Endothelial cell of umbilical vein (primary cell): ENCODE results near the gene FAM168A.

Experiments used
- EZH2 ChIP-seq: IDR thresholded peaks from 2 replicates; pipeline ENCODE4 v1.6.1; 2012; ENCODE audit warnings: borderline replicate concordance, low read depth, mild to moderate bottlenecking, moderate library complexity, low read length, inconsistent platforms; ENCODE audit not compliant: severe bottlenecking
- FOS ChIP-seq: IDR thresholded peaks from 2 replicates; pipeline ENCODE4 v1.6.1; 2011; ENCODE audit warnings: mild to moderate bottlenecking, low read length, moderate library complexity, borderline replicate concordance; ENCODE audit not compliant: insufficient read depth
- MYC ChIP-seq: IDR thresholded peaks from one replicate; pipeline ENCODE4 v1.6.1; 2011; ENCODE audit warnings: mild to moderate bottlenecking, low read depth, low read length
- POLR2A ChIP-seq: IDR thresholded peaks from 2 replicates; pipeline ENCODE4 v1.6.1; 2012; ENCODE audit warnings: low read depth, mild to moderate bottlenecking, control low read depth, low read length
- POLR2AphosphoS5 ChIP-seq: IDR thresholded peaks from 2 replicates; pipeline ENCODE4 v1.6.1; 2012; ENCODE audit warnings: low read depth, mild to moderate bottlenecking, control low read depth, low read length, moderate library complexity; ENCODE audit not compliant: insufficient read depth
- TF ChIP-seq, protein P1 (sequence below), 2 donors: IDR thresholded peaks; 1 replicate in 1 of 2; 2 replicates in 1 of 2; pipeline ENCODE4 v1.5.1; 2011; ENCODE audit warnings: low read length in 2 of 2, mild to moderate bottlenecking in 2 of 2, moderate library complexity in 2 of 2, control low read depth in 1 of 2, inconsistent platforms in 1 of 2, low read depth in 1 of 2; ENCODE audit not compliant: insufficient read depth in 1 of 2; ENCODE audit errors: extremely low read depth in 1 of 2
- TF ChIP-seq, protein P2 (sequence below): IDR thresholded peaks from 2 replicates; pipeline ENCODE4 v1.6.1; 2011; ENCODE audit not compliant: insufficient read depth, insufficient read length

DNA sequence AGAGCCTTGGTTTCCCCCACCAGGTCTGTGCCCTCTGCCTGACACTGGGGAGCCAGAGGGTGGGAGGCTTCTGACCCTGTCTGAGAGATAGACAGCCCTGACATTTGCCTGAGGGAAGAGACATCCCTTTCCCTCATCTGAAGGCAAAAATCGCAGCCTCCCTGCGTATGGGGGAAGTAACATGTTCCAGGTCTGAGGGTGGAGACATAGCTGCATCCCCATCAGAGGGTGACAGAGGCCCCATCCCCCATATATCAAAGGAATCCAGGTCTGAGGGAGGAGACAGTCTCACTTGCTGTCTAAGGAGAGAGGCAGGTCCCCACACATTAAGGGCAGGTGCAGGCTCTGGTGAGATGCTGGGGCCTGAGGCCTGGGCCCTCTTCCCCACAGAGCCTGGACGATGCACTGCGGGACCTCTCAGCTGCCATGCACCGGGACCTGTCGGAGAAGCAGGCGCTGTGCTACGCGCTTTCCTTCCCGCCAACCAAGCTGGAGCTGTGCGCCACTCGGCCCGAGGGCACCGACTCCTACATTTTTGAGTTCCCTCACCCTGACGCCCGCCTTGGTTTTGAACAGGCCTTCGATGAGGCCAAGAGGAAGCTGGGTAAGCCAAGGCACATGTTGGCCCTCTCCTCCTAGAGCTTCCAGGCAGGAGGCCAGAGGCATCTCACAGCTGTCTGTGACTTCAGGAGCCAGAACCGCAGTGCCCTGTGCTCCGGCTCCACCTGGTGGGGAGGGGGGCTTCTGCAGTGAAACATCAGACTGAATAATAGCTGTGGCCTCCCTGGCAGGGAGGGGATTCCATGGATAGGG lies 237.8 kb downstream of the FAM168A start:
- TF ChIP-seq, protein P1, sequence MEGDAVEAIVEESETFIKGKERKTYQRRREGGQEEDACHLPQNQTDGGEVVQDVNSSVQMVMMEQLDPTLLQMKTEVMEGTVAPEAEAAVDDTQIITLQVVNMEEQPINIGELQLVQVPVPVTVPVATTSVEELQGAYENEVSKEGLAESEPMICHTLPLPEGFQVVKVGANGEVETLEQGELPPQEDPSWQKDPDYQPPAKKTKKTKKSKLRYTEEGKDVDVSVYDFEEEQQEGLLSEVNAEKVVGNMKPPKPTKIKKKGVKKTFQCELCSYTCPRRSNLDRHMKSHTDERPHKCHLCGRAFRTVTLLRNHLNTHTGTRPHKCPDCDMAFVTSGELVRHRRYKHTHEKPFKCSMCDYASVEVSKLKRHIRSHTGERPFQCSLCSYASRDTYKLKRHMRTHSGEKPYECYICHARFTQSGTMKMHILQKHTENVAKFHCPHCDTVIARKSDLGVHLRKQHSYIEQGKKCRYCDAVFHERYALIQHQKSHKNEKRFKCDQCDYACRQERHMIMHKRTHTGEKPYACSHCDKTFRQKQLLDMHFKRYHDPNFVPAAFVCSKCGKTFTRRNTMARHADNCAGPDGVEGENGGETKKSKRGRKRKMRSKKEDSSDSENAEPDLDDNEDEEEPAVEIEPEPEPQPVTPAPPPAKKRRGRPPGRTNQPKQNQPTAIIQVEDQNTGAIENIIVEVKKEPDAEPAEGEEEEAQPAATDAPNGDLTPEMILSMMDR (IDR thresholded peaks at IDR 0.05; ENCODE audit: extremely low read depth in 1 of 2, insufficient read depth in 1 of 2, low read depth in 1 of 2, low read length in 2 of 2) = peak; percentile 36 to 60
- no peak for TF ChIP-seq EZH2
- no peak for TF ChIP-seq POLR2A
- no peak for TF ChIP-seq POLR2AphosphoS5
- no peak for TF ChIP-seq MYC
- TF ChIP-seq, protein P2, sequence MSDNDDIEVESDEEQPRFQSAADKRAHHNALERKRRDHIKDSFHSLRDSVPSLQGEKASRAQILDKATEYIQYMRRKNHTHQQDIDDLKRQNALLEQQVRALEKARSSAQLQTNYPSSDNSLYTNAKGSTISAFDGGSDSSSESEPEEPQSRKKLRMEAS = no peak
- no peak for TF ChIP-seq FOS
